CD4-positive, alpha-beta T cell treated with Interleukin-10 for 1 hour (primary cell): ENCODE data around the gene CLIC3.
A peak's percentile ranks its signal among the peaks of the same experiment; 100 is the strongest.

Experiments used
- DNase-seq: peaks from one replicate; pipeline ENCODE4 v3.0.0-alpha.2; 2020

CLIC3 gene

DNA sequence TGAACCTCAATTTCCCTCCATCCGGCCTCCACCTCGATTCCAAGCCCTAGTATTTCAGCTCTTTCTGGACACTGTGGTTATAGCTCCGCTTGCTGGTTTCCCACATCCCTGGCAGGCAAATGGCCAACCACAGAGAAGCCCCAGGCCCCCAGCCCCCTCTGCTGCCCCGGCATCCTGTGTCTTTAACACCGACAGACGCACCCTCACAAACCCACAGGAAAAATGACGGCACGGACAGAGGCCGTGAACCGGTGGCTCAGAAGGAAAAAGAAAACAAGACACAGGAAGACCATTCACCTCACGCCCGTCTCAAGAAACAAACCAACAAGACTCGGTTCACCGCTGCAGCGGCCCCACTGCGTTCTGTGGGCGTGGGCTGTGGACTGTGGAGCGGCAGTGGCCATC lies 1.5 kb upstream of the CLIC3 start:
- DNase-seq: peak; percentile 57

DNA sequence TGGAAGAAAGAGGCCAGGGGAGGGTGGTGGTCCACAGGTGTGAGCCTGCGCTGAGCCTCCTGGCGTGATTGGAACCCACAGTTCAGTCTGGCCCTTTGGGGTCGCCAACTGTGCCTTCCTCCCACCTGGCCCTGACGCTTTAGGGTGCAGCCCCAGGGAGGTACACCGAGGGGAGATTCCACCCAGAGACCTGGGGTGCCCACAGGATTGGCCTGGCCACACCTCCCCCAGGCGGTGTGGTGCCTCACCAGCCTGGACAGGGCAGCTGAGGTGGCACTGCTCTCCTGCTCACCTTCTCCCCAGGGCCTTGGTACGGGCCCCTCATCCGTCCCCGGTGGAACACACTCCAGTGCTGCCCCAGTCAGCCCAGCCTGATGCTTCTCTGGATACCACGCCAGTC lies 1.0 kb upstream of the CLIC3 start:
- DNase-seq: no peak

DNA sequence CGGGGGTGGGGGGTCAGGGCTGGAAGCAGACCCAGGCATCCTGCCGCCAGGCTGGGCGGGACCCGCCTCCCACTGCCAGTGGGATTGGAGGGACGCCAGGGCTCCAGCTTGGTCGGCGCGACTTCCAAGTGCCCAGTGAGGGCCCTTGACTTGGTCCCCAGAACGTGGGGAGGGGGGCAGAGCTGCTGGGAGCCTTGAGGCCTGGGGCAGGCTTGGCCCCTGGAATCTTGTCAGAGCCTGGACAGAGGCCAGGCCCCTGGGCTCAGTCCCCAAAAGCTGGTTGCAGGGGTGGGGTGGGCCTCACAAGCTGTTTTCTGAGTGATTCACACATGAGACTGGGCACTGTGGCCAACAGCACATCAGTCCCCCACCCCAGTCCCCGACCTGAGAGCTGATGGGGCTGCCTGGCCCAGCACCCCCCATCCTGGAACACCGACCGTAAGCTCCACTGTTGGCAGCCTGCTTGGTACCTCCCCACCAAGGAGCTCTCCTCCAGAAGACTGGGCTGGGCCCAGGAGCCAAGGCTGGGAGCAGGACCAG lies 526 bp downstream of the CLIC3 start:
- DNase-seq: no peak

DNA sequence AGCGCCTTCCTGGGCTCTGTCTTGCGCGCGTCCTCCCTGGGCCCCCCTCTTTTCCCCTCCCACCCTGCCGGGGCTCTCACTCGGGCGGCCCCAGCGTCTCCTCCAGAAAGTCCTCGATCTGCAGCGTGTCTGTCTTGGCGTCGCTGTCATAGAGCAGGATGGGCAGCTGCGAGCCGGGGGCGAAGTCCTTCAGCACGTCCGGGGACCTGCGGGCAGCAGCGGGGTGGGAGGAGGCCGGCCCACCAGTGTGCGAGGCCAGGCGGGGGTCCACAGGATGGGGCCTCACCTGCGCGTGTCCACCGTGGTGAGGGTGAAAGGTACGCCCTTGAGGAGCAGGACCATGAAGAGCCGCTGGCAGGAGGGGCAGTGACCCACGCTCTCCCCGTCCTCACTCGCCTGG lies 1.0 kb downstream of the CLIC3 start:
- no peak for DNase-seq

DNA sequence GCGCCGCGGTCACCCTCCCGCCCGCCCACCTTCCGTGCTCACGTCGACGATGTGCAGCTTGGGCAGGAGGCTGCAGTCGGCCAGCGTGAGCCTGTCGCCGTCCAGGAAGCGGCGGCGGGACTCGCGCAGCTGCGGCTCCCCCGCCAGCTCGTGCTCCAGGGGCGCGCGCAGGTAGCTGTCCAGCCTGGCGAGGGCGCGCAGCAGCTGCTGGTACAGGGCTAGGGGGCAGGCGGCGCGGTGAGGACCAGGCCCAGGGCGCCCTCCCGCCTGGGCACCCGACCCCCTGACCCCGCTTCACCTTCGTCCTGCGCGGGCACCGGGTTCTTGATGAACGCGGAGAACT lies 1.5 kb downstream of the CLIC3 start:
- no peak for DNase-seq

DNA sequence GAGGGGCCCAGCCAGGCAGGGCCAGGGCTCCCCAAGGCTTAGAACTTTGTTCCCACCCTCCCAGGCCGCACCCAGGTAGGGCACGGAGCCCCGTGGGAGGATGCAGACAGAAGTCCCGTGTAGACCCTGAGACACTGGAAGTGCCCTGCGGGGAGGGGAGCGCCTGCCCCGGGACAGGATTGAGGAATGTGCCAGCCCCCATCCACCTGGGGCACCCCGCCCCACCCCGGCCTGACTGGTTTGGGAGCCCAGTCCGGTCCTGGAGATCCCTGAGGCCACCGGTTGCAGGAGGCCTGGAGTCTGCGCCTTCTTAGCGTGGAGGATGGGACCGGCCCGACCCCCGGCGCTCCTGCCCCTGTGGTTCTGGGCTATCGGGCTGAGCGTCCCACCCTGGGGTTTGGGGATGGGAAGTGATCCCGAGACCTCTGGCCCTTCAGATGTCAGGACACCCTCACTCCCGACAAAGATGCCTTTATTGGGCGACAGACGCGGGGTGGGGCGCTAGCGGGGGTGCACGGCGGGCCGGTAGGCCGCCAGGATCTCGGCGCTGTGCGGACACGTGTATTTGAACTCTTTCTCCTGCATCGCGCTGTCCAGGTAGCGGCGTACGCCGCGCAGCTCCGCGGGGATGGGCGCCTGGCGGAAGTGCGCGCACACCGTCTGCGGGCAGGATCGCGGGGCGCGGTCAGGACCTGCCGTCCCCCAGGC lies 2.0 kb downstream of the CLIC3 start:
- DNase-seq: no peak

DNA sequence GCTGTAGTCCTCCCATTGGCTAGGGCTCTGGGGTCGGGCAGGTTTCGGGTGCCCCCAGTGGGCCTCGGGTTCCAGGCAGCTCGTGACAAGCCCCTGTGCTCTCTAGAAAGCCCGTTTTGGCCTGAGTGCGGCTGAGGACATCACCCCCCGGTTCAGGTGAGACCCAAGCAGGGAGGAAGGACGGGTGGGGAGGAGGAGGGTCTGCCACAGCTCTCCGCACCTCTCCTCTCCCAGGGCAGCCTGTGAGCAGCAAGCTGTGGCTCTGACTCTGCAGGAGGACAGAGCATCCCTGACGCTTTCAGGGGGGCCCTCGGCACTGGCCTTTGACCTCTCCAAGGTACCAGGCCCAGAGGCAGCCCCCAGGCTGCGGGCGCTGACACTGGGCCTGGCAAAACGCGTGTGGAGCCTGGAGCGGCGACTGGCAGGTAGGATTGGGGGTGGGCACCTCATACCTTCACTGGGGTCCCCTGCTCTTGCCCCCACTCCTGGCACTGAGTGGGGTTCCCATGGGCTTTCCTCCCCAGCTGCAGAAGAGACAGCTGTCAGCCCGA lies 3.5 kb downstream of the CLIC3 start:
- no peak for DNase-seq

DNA sequence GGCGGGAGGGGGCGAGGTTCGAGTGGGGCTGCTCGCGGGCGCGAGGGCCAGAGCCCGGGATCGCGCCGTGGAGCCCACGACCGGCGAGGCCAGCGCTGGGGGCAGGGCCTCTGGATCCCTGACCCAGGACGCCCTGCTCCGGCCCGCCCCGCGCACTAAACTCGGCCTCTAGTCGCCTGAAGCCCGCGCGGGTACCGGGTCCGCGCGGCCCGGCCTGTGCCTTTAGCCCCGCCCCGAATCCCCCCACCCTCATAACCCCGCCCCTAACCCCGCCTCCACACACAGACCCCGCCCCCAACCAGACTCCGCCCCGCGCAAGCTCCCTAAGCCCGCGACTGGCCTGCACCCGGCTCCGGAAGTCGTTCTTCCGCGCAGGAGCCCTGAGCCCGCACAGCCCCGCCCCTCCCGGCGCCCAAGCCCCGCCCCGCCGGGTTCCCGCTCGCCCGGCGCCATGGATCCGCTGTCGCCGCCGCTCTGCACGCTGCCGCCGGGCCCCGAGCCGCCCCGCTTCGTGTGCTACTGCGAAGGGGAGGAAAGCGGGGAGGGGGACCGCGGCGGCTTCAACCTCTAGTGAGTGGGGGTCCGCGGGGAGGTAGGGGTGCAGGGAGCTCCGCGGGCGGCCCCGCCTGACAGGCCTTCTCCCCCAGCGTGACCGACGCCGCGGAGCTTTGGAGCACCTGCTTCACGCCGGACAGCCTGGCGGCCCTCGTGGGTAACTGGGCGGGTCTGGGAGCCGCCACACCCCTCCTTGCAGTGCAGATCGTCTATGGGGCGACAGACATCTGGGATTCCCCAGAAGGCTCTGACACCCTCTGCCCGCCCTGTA lies 4.2 kb downstream of the CLIC3 start, which contains the start of gene PAXX:
Gene PAXX (plus strand): TSS at position 430 of the 826 bp plus-strand sequence. CDS start 22 bp downstream, at position 452.
- peak; percentile 94 for DNase-seq

DNA sequence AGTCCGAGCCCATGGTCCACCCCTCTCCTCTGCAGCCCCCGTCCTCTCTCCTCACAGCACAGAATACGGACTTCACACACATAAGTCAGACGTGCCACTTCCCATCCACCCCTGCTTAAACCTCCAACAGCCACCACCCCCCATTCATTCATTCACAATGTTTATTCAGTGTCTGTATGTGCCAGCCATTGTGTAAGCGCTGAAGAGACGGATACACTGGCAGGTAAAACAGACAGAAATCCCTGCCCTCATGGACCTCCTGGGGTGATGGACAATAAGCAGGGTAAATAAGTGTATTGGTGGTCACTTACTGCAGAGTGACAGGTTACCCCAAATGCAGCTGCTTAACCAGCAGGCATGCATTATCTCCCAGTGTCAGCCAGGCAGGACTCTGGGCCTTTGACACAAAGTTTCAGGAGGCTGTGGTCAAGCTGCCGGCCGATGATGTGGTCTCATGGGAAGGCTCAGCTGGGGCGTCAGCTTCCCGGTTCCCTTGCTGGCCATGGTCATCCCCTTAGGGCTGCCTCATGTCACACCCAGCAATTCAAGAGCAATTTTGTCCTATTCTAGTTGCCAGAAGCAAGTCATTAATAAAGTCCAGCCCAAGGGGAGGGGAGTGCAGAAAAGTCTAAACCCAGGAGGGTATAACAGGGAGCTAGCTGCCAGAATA lies 6.0 kb downstream of the CLIC3 start:
- DNase-seq: no peak

DNA sequence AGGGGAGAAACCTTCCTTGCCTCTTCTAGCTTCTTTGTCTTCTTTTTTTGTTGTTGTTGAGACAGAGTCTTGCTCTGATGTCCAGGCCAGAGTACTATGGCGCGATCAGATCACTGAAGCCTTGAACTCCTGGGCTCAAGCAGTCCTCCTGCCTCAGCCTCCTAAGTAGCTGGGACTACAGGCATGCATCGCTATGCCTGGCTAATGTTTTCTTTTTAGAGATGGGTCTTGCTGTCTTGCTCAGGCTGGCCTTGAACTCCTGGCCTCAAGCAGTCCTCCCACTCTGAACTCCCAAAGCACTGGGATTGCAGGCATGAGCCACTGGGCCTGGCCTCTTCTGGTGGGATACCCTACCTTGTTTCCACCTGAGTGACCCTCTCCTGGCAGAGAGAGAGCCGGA lies 7.5 kb downstream of the CLIC3 start:
- no peak for DNase-seq

DNA sequence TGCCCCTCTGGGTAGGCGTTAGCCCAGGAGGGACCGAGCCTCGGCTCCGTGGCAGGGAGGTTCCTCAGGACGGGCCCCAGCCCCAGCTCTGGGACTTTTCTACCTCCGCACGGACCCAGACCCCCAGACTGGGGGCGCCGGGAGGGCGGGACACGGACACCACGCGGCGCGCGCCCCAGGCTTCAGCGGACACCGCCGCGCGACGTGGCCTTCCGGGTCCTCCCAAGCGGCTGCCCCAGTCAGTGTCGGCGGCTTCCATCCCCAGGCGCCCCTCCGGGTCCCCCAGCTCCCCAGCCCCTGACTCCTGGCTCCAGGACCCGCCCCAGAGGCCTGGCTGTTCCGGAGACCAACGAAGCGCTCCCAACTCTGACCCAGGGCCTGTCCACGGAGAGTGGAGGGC lies 10.5 kb downstream of the CLIC3 start:
- no peak for DNase-seq

DNA sequence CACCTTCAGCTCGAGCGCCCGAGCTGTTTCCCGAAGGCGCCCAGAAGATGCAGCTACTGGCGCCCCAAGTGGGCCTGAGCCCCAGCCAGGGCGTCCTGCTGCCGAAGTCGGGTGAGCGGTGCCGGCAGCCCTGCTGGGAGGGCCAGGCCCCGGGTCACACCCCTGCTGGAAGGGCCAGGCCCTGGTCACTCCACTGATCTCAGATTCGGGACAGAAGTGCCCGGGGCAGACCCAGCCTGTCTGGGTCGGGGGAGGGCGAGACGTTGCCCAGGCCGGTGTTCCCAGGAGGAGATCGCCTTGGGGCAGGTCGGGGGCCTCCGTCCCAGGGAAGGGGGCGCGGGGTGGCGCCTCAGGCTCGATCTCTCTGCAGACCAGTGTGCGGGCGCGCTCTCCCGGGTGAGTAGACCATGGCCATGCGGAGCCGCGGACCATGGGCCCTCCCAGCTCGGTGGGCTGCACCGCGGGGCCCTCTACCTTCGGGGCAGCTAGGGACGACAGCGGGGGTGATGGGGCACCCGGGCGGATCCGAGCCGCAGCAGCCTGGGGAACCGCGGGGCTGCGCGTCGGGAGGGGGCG lies 11.3 kb downstream of the CLIC3 start:
- no peak for DNase-seq

DNA sequence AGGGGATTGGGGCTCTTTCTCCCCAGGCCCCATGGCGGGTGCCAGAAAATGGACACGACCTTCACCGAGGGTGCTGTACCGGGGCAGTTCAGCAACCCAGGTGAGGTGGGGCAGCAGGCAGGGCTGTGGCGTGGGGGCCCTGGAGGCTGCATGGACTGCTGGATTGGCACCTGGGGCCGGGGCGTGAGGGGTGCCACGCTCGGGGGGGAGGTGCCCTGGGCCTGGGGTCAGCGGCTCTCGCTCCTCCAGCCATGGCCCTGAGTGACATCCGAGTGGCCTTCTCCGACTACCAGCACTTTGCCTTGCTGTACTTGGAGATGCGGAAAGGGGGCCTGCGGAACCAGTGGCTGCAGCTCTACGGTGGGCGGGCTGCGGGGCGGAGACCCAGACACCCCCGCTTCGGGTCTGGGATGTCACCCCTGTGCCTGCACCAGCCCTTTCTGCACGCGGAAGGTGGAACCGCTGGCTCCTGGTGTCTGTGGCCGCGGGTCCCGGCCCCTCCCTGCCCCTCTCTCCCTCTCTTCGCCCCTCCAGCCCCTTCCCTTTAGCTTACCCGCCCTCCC lies 11.8 kb downstream of the CLIC3 start:
- DNase-seq: no peak

DNA sequence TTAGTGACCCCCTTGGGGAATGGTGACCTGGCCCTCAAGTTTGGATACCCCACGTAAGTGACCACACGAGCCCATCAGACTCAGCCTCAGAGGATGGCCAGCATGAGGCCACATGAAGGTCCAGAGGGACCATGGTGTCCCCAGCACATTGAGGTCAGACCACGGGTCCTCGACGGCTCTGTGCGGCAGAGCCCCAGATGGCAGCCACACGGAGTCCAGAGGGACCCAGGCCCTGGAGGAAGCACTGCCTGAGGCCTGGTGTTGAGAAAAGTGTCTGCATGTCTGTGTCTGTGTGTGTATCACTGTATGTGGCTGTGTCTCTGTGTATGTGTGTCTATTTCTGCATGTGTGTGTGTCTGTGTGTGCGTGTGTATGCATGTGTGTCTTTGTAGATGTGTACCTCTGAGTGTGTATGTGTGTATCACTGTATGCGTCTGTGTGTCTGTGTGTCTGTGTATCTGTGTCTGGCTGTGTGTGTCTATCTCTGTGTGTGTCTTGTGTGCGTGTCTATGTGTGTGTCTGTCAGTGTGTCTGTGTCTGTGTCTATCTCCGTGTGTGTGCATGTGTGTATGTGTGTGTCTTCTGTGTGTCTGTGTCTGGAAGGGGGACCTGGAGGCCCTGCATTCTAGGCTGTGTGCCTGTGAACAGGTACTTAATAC lies 12.6 kb downstream of the CLIC3 start:
- DNase-seq: no peak

DNA sequence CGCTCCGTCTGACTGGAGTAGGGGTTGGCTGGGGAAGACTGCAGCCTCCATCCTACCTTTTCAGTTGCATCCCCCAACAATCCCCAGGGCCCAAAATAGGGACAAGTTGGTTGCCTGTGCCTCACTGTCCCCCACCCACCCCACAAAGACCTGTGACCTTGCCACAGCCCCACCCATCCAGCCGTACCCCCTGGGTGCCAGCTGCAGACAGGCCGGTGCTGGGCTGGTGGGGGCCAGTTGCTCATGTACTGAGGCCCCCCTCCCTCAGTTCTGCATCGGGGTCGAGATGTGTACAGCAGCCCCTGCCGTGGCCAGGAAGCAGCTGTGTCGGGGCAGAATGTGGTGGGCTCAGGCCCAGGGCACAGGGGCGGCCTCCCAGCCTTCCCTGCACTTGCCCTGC lies 13.2 kb downstream of the CLIC3 start:
- DNase-seq: no peak

DNA sequence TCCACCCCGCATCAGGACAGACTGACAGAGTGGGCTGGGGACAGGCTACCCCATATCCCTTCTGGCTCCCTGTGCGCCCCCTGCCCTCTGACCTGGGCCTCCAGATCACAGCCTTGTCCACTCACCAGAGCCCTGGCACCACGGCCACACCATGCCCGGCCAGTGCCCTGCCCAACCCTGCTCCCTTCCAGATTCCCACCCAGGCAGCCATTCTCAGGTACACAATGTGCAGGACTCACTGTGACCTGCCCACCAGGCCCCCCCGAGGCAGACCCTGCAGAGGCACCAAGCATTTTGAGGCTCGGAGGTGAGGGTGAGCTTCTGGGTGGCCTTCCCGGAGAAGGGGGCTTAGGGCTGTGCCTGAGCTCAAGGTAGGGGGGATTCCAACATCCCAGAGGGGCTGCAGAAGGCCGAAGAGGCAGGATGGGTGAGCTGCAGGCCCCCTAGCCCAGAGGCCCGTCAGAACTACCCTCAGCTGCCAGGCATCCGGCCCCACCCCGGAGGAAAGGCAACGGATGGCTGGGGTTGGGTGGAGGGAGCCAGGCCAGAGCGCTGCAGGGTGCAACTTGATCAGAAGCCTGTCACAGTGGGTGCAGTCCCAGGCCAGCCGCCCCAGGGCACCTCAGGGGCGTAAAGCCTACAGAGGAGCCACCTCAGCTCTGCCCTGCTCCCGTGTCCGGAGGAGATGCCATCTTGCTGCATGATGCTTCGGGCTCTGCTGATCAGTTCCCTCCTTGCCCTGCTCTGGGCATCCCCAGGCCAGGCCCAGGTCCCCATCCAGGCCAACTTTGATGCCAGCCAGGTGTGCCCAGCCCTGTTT lies 13.9 kb downstream of the CLIC3 start, which contains the start of gene LCNL1:
Gene LCNL1 (plus strand): TSS at position 762 of the 820 bp plus-strand sequence. CDS start 594 bp downstream, outside the sequence.
- DNase-seq: no peak

DNA sequence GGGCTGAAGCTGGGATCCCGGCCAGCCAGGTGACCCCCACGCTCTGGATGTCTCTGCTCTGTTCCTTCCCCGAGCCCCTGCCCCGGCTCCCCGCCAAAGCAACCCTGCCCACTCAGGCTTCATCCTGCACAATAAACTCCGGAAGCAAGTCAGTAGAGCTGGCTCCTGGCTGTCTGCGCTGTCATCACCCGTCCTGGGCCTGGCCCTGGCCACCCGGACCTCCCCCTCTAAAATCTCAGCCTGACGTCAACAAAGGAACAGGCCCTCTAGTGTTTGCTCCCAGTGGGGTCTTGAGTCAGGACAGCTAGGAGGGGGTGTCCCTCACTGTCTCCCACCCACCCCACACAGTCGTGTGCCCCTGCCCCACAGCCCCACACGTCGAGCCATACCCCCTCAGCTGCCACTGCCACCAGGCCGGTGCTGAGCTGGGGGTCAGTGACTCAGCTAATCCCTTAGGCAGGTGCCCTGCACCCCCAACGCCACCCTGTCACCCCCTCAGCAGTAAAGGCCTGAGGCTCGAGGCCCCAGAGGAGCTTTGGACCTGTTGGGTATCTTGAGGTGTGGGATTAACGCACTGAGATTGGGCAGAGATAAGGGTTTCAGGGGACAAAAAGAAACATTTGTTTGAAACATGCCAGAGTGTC lies 14.7 kb downstream of the CLIC3 start:
- no peak for DNase-seq

DNA sequence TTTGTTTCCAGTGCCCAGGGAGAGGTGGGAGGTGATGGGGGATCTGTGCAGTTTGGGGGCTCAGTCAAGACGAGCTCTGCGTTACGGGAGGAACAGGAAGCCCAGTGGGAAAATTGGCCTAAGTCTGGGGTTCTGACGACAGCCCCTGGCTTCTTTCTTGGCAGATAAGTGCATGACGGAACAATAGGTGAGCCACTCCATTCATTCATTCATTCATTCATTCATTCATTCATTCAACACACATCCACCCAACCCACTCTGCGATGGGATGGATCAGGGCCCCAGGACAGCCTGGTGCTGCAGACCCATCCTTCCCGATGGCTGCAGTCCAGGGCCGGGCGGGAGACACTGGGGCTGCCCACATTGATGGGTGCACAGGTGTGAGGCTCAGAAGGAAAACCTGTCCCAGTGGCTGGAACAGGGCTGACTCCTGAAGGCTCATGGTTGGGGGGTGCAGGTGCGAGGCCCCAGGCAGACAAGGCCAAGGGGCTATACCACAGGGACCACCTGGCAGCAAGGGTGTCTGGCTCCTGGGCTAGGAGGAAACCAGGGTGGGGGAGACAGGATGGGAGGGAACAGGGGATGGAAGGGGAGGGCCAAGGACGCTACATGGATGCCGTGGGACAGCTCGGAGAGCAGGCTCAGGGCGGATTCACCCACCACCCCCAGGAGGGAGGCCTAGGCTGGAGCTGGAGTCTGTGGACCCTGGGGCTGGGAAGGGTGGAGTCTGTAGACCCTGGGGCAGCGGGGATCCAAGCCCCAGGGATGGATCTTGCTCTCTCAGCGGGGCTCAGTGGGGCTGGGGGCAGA lies 15.5 kb downstream of the CLIC3 start:
- DNase-seq: no peak

DNA sequence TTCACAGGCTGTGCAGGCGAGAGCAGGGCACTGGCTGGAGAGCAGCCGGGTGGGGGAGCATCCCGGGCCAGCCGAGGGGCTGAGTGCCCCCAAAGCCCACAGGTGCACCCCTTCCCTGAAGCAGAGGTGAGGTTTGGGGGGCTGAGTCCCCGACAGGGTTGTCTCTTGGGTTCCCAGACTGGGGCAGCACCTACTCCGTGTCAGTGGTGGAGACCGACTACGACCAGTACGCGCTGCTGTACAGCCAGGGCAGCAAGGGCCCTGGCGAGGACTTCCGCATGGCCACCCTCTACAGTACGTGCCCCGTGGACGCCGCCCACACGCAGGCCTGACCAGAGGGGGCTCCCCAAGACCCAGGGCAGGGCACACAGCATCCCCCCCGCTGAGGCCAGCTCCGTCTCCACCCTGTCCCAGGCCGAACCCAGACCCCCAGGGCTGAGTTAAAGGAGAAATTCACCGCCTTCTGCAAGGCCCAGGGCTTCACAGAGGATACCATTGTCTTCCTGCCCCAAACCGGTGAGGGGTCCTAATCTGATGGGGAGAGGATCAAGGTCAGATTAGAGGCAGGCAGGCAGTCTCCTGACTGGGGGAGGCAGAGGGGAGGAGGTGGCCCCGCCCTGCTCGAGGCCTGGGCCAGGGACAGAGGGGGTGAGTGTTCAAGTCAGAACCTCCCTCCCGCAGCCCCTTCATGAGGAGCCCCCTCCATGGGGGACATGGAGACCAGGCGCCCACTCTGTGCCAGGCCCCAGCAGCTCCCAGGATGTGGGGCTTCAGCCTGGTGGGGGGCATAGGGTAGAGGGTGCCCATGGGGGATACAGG lies 16.4 kb downstream of the CLIC3 start:
- no peak for DNase-seq
